ENCODE measurements around the gene DNER. TPM values are rescaled to one million over a fixed set of nuclear protein-coding genes. Genes with fewer than 3 reads are reported as not detected.
"Not testable (repeated sequence)": the region's sequence is repeated elsewhere in the genome, so short reads cannot be mapped to it uniquely, and the experiment has no call there.

DNER gene
- total RNA-seq, 2 experiments from 2014 or later = not detected

DNA sequence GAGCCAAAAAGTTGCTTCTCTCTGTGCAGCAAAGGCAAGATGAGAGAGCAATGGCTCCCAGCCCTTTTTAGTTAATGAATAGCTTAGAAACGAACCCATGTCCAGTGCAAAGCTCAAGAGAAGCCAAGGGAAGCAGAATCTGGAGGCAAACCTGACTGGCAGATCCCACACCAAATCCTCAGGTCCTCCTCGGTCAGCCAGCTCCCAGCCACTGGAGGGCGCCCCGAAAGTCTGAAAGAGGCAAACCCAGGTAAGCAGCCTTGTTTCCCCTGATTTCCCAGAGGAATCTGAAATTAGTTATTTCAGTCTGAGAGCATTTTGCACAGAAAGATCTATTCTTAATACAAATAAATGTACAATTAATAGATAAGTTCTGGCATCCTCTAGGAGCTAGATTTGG lies 372.0 kb downstream of the DNER start:
- Mint-ChIP-seq H3K4me3 (no peak overlapping the region), H3K4me1 (ENCODE audit: low read depth) (no peaks in the 10 kb centered on the region), H3K27me3 (no peaks in the 10 kb centered on the region), H3K27ac (no peak overlapping the region), H3K9me3 (no peaks in the 10 kb centered on the region), H3K36me3 (ENCODE audit: low read depth) (no peaks in the 10 kb centered on the region)
- CTCF ChIA-PET = interaction anchor here (0.8 kb wide), 1 partner anchor 29 kb away, joined by 3 read pairs; no protein-coding TSS in a partner anchor
- no peak for ATAC-seq
- peak; percentile 20 for DNase-seq
- POLR2A ChIA-PET = no interaction called here
- TF ChIP-seq, protein P1, sequence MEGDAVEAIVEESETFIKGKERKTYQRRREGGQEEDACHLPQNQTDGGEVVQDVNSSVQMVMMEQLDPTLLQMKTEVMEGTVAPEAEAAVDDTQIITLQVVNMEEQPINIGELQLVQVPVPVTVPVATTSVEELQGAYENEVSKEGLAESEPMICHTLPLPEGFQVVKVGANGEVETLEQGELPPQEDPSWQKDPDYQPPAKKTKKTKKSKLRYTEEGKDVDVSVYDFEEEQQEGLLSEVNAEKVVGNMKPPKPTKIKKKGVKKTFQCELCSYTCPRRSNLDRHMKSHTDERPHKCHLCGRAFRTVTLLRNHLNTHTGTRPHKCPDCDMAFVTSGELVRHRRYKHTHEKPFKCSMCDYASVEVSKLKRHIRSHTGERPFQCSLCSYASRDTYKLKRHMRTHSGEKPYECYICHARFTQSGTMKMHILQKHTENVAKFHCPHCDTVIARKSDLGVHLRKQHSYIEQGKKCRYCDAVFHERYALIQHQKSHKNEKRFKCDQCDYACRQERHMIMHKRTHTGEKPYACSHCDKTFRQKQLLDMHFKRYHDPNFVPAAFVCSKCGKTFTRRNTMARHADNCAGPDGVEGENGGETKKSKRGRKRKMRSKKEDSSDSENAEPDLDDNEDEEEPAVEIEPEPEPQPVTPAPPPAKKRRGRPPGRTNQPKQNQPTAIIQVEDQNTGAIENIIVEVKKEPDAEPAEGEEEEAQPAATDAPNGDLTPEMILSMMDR (IDR thresholded peaks at IDR 0.05) = peak; percentile 26
- intact Hi-C loops (cut with micrococcal nuclease) = no loop called here

DNA sequence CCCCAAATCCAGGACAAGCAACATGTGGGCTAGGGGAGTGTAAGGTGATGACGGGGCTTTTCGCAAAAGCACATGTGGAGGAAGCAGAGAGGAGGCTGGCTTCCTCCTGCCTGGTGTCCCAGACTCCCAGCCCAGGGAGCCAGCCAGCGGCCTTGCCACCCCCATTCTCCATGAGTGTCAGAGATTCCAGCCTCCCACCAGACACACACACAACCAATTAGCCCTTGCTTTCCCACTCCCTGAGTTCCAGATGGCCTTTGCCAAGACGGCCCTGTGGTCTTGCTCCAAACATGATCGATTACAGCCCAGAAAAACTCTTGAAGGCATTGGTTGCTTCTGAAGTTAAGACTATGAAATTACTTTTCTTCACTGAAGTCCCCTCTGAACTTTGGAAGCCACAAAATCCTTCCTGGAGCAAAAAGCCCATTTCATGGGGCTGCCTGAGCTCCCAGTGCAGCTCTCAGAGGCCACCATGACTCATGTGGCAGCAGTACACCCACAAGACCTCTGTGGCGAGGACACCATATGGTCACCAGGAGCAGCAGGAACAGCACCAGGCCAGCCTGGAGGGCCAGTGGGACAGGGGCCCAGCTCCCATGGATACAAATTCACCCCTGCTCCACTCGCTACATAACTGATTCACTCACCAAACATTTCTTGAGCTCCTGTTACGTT lies 374.1 kb downstream of the DNER start:
- Mint-ChIP-seq H3K36me3 (ENCODE audit: low read depth) (no peaks in the 10 kb centered on the region), H3K27ac (no peak overlapping the region), H3K27me3 (no peaks in the 10 kb centered on the region), H3K9me3 (no peaks in the 10 kb centered on the region), H3K4me1 (ENCODE audit: low read depth) (no peaks in the 10 kb centered on the region), H3K4me3 (no peak overlapping the region)
- intact Hi-C loops (cut with micrococcal nuclease) = no loop called here
- POLR2A ChIA-PET = no interaction called here
- ATAC-seq (no peak), DNase-seq (no peak)
- CTCF ChIA-PET = no interaction called here
- TF ChIP-seq, protein P1 (IDR thresholded peaks at IDR 0.05) = no peak

DNA sequence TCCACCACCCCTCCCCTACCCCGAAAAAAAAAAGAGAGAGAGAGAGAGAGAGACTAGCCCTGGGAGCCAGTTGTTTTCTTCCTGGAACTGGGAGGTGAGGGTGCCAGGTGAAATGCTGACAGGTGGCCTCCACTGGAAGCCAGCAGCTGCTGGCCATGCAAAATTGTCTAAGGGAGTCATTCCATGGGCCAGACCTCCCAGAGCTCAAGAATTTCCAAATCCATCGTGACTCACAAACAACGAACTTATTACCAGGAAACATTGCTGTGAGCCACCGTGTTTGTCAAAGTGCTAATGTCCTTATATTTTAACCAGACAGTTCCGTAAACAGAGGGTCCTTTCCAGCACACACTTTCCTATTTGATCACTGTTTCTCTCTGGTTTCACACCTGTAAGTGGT lies 374.7 kb downstream of the DNER start:
- Mint-ChIP-seq H3K4me3 (no peak overlapping the region), H3K27ac (no peak overlapping the region), H3K9me3 (no peaks in the 10 kb centered on the region), H3K36me3 (ENCODE audit: low read depth) (no peaks in the 10 kb centered on the region), H3K27me3 (no peaks in the 10 kb centered on the region), H3K4me1 (ENCODE audit: low read depth) (no peaks in the 10 kb centered on the region)
- ATAC-seq (no peak), DNase-seq (no peak)
- ChIA-PET POLR2A (no interaction called here), CTCF (no interaction called here)
- TF ChIP-seq, protein P1 (IDR thresholded peaks at IDR 0.05) = no peak
- intact Hi-C loops (cut with micrococcal nuclease) = no loop called here

DNA sequence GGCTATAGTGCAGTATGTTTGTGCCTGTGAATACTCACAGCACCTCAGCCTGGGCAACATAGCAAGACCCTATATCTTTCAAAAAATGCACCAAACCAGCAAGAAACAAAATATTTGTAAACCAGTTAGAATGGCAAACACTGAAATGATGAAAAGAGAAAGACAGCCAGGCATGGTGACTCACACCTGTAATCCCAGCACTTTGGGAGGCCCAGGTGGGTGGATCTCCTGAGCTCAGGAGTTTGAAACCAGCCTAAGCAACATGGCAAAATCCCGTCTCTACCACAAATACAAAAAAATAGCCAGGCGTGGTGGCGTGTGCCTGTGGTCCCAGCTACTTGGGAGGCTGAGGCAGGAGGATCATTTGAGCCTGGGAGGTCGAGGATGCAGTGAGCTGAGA lies 375.2 kb downstream of the DNER start:
- H3K27ac Mint-ChIP-seq; ATAC-seq; POLR2A ChIA-PET; H3K4me1 Mint-ChIP-seq (ENCODE audit: low read depth); intact Hi-C loops (cut with micrococcal nuclease); H3K27me3 Mint-ChIP-seq; H3K4me3 Mint-ChIP-seq; DNase-seq; H3K9me3 Mint-ChIP-seq; CTCF ChIA-PET; H3K36me3 Mint-ChIP-seq (ENCODE audit: low read depth): not testable (repeated sequence)

DNA sequence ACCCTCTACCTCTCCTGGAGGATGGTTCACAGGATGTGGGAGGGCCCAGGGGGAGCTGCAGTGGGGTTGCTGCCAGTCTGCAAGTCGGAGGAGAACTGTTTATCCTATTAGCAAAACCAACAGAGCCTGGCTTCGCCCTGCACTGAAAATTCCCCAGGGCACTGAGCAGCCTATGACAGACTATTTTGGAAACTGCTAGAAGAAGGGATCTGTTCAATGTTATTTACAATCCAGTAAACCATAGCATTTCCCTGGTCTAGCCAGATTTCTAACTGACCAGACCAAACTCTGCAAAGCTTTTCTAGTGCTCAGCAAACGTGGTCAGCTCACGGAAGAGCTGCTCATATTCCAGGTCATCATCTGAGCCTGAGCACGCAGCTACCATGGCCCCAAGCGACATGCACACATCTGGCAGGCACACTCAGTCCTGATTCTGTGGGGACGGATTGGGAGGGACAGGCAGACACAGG lies 378.4 kb downstream of the DNER start:
- Mint-ChIP-seq H3K4me3 (no peak overlapping the region), H3K36me3 (ENCODE audit: low read depth) (no peaks in the 10 kb centered on the region), H3K27ac (no peak overlapping the region), H3K27me3 (no peaks in the 10 kb centered on the region), H3K4me1 (ENCODE audit: low read depth) (no peaks in the 10 kb centered on the region), H3K9me3 (no peaks in the 10 kb centered on the region)
- ChIA-PET CTCF (no interaction called here), POLR2A (no interaction called here)
- ATAC-seq (no peak), DNase-seq (no peak)
- intact Hi-C loops (cut with micrococcal nuclease) = no loop called here
- TF ChIP-seq, protein P1 (IDR thresholded peaks at IDR 0.05) = no peak

Measured in activated CD8-positive, alpha-beta T cell treated with anti-CD3 and anti-CD28 coated beads for 36 hours (primary cell).